Body of pancreas (tissue), 4 donors: ENCODE measurements around the gene CORO6. TPM values are rescaled to one million over a fixed set of nuclear protein-coding genes. Genes with fewer than 3 reads are reported as not detected.
A peak's percentile ranks its signal among the peaks of the same experiment; 100 is the strongest.

Experiments
- ATAC-seq: fragments of 150-250 bp; one replicate; pipeline ENCODE4 v1.9.1; 2016
- DNase-seq, 4 donors: peaks; one replicate each; pipeline ENCODE4 v3.0.0-alpha.2; 2019
- H3K27ac ChIP-seq, 4 donors: fragments of 200-600 bp; sonication (generic); 1 replicate in 3 of 4; 2 replicates in 1 of 4; pipeline versions ENCODE4 v1.5.1 to v1.6.1; 2016 to 2019; ENCODE audit warnings: mild to moderate bottlenecking in 1 of 4, mixed read lengths in 1 of 4, moderate library complexity in 1 of 4
- H3K27me3 ChIP-seq, 2 donors: fragments of 200-600 bp; sonication (generic); one replicate each; pipeline ENCODE4 v1.6.0; 2016; ENCODE audit warnings: mild to moderate bottlenecking in 1 of 2
- H3K36me3 ChIP-seq, 2 donors: fragments of 200-600 bp; sonication (generic); replicated peaks in 1 of 2; 2 replicates each; pipeline ENCODE4 v1.5.1; 2016; ENCODE audit warnings: low read depth in 2 of 2; ENCODE audit not compliant: insufficient read depth in 1 of 2
- H3K4me1 ChIP-seq: fragments of 200-600 bp; sonication (generic); one replicate; pipeline ENCODE4 v1.6.0; 2016
- H3K4me3 ChIP-seq, 2 donors: fragments of 200-600 bp; sonication (generic); 1 replicate in 1 of 2; 2 replicates in 1 of 2; pipeline ENCODE4 v1.5.1; 2016 to 2019
- H3K9me3 ChIP-seq, 3 donors: fragments of 200-600 bp; sonication (generic); 1 replicate in 2 of 3; 2 replicates in 1 of 3; pipeline ENCODE4 v1.5.1; 2016
- POLR2A ChIP-seq, 3 donors: fragments of 450-650 bp; IDR thresholded peaks; one replicate each; pipeline ENCODE4 v1.6.1; 2016; ENCODE audit warnings: antibody characterized with exemption in 3 of 3, mild to moderate bottlenecking in 2 of 3
- WGBS, 2 donors: methylation state at CpG; one replicate each; pipeline ENCODE4 v1.1.5; 2017; 5-methylcytosine and 5-hydroxymethylcytosine counted together
- intact Hi-C: fragments of 100-400 bp; cut with DNase I; formaldehyde crosslinking; loops from one replicate; pipeline ENCODE4 v1.15.1; 2023
- total RNA-seq, 2 donors: library from RNA; depleted of rRNA; stranded (reverse); fragments of >200 nt; gene quantifications; one replicate each; pipeline ENCODE4 v1.1.0, GENCODE V29; 2016
- TF ChIP-seq, protein P1 (sequence below), 7 experiments: fragments of 450-650 bp in 4 of 7; fragments of 200-600 bp in 3 of 7; sonication (generic) in 3 of 7; IDR thresholded peaks; one replicate each; pipeline ENCODE4 v1.5.1; 2016 to 2019; ENCODE audit warnings: antibody characterized with exemption in 7 of 7

Gene CORO6
- total RNA-seq, 2 donors from 2014 or later, result 2.3 to 5.6 TPM

DNA sequence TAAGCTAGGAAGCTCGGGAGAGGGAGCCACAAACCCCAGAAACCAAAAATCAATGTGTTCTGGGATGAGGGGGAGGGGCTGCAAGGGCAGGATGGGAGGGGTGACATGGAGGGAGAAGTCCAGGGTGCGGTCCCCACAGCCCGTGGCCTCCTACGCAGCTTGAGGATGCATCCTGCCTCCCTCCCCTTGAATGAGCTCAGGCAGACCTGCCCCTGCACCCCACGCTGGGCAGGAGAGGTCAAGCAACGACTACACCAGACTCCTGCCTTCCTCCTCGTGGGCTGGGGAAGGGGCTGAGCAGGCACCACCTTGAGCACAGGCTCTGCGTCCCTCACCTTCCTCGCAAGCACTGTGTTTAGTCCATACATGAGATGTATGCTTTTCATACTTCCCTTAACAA is 25.9 kb downstream of the CORO6 start:
- H3K9me3 ChIP-seq, result no peaks in the 10 kb centered on the region
- H3K27me3 ChIP-seq, result no peaks in the 10 kb centered on the region
- H3K27ac ChIP-seq, result no peak overlapping the region
- no peak for TF ChIP-seq POLR2A (IDR thresholded peaks at IDR 0.05)
- TF ChIP-seq, protein P1, sequence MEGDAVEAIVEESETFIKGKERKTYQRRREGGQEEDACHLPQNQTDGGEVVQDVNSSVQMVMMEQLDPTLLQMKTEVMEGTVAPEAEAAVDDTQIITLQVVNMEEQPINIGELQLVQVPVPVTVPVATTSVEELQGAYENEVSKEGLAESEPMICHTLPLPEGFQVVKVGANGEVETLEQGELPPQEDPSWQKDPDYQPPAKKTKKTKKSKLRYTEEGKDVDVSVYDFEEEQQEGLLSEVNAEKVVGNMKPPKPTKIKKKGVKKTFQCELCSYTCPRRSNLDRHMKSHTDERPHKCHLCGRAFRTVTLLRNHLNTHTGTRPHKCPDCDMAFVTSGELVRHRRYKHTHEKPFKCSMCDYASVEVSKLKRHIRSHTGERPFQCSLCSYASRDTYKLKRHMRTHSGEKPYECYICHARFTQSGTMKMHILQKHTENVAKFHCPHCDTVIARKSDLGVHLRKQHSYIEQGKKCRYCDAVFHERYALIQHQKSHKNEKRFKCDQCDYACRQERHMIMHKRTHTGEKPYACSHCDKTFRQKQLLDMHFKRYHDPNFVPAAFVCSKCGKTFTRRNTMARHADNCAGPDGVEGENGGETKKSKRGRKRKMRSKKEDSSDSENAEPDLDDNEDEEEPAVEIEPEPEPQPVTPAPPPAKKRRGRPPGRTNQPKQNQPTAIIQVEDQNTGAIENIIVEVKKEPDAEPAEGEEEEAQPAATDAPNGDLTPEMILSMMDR (IDR thresholded peaks at IDR 0.05), result no peak
- H3K4me1 ChIP-seq, result peaks cover 21% of the 10 kb centered on the region
- WGBS, 2 donors, result 74 to 92% methylated on average over 2 to 9 of the region's 9 CpGs
- no peak for DNase-seq
- no peaks in the 10 kb centered on the region for H3K36me3 ChIP-seq
- intact Hi-C loops, result no loop called here
- ATAC-seq, result no peak
- no peak overlapping the region for H3K4me3 ChIP-seq

DNA sequence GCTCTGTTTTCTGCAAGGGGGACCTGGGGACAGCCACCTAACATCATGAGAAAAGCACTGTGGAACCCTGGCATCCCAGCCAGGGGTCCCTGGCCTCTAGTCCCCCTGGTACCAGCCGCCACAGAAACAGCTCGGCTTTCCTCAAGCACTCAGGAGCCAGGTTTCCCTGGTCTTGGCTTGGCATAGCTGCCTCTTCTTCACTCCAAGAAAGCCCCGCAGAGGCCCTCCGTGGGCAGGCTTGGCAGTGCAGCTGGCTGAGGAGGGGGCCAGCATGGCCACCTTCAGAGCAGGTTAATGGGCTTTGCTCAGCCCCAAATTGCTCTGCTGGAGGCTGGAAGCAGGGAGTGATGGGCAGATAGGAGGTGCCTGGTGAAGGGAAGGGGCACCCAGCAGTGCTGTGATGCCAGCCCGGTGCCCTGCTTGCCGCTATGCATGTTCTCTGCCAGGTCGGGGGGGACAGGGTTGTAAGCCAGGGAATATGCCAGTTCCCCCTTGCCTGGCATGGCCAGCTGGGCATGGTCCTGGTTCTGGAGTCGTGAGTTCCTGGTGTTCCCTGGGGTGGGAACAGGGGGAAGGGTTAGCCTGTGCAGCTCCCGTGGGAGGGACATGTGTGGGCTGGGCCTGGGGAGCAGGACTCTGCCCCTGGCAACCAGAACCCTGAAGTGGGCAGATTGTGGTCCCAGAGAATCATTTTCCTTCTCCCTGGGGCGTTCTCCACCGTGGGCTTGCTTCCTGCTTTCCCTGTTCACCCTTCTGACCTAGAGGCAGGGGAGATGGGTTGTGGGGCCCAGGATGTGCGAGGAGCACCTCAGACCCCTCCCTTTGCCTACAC is 26.6 kb downstream of the CORO6 start:
- intact Hi-C loops, result no loop called here
- no peaks in the 10 kb centered on the region for H3K36me3 ChIP-seq
- H3K4me3 ChIP-seq, result no peak overlapping the region
- H3K9me3 ChIP-seq, result no peaks in the 10 kb centered on the region
- no peaks in the 10 kb centered on the region for H3K27me3 ChIP-seq
- peaks cover 28% of the 10 kb centered on the region for H3K4me1 ChIP-seq
- ATAC-seq (no peak), DNase-seq (peak in 1 of 4 donors; percentile 9)
- WGBS, 2 donors, result 70 to 89% methylated on average over 3 to 12 of the region's 12 CpGs
- H3K27ac ChIP-seq, result no peak overlapping the region
- TF ChIP-seq, protein P1 (IDR thresholded peaks at IDR 0.05), result no peak
- TF ChIP-seq POLR2A (IDR thresholded peaks at IDR 0.05), result no peak

DNA sequence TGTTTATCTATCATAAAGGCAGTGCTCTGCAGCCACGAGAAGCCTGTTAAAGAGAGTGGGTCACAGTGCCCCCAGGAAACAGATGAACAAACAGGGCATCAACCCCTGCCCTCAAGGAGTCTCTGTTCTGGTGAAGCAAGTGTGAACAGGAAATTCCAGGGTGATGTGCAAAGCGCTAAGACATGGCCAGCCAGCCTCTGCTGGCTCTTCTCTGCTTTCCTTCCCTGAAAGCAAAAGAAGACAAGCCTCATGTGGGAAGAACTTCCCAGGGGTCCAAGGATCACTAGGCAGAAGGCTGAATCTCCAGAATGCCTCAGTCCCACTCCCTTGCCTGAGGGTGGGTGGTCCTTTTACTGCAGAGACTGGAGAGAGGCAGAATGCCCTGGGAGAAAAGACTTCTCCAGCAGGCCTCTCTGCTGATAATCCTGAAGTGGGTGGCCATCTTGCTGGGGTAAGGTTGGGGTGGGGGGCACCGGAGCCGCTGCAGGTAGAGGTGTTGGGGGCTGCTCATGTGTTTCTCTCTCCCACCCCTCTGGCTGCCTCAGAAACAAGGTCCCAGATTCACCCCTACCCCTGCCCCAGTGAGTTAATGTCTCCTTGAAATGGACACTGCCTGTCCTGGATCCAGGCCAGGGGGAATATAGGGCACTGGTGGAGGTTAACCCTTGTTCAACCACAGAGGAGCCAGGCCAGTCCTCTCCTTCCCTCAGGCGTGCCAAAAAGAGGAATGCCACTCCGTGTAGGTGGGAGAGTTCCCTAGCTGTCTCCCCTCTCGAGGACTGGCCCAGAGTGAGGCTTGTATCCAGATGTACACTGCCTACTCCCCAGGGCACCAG is 27.4 kb downstream of the CORO6 start:
- H3K9me3 ChIP-seq, result no peaks in the 10 kb centered on the region
- TF ChIP-seq POLR2A (IDR thresholded peaks at IDR 0.05), result no peak
- TF ChIP-seq, protein P1 (IDR thresholded peaks at IDR 0.05), result no peak
- no peak overlapping the region for H3K4me3 ChIP-seq
- no peak overlapping the region for H3K27ac ChIP-seq
- WGBS, 2 donors, result 80 to 85% methylated on average over 3 to 7 of the region's 7 CpGs
- H3K4me1 ChIP-seq, result peaks cover 36% of the 10 kb centered on the region
- no peaks in the 10 kb centered on the region for H3K27me3 ChIP-seq
- intact Hi-C loops, result no loop called here
- no peak for ATAC-seq
- H3K36me3 ChIP-seq, result no peaks in the 10 kb centered on the region
- peak in 1 of 4 donors; percentile 10 for DNase-seq

DNA sequence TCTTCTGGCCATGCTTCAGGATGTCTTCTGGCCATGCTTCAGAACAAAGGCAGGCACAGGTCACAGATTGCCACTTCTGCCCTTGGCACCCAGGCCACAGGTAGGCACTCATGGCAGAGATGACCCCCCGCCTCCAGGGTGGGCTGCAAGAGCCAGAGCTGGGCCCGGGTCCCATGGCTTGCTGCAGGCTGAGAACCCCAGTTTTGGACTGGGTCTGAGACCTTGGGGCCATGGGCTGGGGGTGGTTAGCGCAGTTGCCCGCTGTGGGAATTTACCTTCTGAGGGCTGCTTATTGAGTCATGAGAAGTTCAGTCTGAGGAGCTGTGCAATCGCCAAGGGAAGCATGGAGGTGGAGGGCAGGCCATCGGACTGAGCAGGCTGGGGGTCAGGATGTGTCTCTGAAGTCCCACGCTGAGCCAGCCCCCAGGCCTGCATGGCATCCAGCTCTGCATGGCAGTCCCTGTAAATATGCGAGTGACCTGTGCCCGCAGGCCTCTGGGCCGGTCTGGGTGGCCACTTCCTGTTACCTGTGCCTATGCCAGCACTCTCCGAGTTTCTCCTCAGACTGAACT is 28.1 kb downstream of the CORO6 start:
- Histone ChIP-seq H3K27ac (no peak overlapping the region), H3K9me3 (no peaks in the 10 kb centered on the region), H3K4me3 (no peak overlapping the region), H3K36me3 (no peaks in the 10 kb centered on the region), H3K4me1 (peaks cover 43% of the 10 kb centered on the region), H3K27me3 (no peaks in the 10 kb centered on the region)
- TF ChIP-seq POLR2A (IDR thresholded peaks at IDR 0.05), result no peak
- DNase-seq (no peak), ATAC-seq (no peak)
- WGBS, 2 donors, result 58 to 83% methylated on average over 2 to 11 of the region's 11 CpGs
- intact Hi-C loops, result no loop called here
